HG03025 (cell line): ENCODE results near the gene HTT.
A peak's percentile ranks its signal among the peaks of the same experiment; 100 is the strongest.

Experiments
- ATAC-seq: cut with Tn5 transposase; IDR thresholded peaks from one replicate; pipeline ENCODE4 v1.9.1; 2021; ENCODE audit warnings: mild to moderate bottlenecking, moderate library complexity; ENCODE audit not compliant: unreplicated experiment, low FRiP score

The HTT gene

DNA sequence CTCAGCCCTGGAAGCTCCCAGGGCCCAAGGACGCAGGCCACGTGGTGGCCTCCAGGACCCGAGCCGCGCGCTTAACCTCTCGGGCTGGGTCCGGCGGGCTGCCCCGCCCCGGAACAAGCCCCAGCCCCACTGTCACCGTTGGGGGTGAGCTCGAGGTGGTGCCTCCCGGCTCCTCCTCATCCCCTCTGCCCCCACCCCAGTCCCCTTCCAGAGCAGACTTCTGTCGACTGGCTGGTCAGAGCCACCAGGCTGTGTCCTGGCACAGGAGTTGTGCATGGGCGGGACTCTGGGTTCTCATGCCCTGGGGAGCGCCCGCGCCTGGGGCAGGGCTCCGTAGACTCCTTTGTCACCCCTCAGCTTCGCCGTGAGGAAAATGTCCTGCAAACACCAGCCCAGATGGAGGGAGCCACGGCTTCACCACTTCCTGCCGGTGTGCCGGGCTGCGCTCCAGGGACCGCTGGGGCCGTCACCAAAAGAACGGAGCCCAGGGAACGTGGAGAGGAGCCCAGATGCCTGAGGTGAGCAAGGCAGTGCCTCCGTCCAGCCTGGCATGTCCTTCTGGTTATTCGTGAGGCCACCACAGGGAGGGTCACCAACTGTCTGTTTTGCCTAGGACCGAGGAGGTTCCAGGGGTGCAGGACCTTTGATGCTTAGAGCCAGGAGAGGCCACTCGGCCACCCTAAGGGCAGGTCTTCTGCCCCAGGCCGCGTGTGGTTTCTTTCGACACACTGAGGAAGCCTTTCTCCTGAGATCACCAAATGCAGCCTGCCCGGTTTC lies 211.3 kb downstream of the HTT start:
- peak; percentile 77 for ATAC-seq

DNA sequence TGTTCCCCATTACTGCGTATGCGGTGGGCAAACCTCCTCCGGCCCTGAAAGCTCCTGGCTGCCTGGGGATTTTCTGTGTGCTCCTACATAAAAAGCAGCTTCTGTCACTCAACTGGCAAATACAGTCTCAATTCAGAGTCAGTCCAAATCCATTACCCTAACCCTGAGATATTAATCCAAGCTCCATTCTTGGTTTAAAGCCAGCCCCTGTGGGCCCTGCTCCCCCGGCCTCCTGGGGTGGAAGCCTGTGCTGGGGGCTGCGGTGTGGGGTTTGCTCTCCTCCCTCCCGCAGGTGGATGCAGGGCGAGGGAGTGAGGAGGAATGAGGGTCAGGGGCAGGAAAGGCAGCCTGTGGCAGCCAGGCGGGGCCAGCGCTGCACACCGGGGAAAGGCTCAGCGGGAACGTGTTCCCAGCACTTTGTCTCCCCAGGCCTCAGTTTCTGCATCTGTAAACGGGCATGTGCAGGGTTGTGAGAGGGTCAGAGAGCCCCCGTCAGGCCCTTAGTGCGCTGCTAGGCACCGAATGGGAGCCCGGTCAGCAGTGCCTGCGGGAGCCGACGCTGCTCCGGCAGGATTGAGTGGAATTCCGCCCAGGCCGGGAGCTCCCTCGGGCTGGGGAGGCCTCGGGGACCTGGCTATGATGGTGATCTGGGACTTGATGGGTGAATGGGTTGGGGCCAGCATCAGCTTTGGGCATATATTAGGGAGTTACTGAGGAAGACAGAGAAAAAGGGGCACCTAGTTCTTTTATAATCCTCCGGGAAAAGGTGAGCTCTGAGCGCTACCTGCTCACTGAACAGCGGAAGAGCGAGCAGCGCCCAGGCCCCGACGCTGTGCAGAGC lies 212.1 kb downstream of the HTT start:
- no peak for ATAC-seq

DNA sequence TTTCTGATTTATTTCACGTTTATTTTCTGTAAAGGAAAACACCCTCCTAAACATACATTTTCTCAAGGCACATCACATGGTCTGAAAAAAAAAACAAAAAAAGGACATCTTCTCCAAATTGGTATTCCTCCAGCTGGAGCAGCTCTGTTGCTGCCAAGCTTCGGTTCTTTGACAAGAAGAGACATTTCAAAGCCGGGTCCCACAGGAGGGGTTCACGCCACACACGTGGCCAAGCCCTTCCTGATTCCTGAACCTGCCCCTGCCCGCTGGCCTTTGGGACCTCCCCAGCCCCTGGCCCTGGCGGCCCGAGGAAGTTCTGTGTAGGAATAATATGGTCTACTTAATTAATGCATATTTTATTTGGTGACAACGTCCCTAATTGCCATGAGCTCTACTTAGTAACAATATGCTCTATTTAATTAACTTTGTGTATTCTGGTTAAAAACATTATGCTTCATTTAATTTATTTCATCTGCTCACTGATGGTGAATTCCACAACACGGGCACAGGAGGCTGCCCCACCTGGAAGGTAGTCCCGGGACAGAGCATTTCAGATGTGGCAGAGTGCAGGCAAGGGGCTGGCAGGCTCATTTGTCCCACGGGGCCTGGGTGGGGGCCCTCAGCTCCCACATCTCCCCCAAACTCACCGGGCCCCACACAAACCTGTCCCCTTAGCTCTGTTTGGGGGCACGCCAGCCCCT lies 212.9 kb downstream of the HTT start:
- ATAC-seq = no peak

DNA sequence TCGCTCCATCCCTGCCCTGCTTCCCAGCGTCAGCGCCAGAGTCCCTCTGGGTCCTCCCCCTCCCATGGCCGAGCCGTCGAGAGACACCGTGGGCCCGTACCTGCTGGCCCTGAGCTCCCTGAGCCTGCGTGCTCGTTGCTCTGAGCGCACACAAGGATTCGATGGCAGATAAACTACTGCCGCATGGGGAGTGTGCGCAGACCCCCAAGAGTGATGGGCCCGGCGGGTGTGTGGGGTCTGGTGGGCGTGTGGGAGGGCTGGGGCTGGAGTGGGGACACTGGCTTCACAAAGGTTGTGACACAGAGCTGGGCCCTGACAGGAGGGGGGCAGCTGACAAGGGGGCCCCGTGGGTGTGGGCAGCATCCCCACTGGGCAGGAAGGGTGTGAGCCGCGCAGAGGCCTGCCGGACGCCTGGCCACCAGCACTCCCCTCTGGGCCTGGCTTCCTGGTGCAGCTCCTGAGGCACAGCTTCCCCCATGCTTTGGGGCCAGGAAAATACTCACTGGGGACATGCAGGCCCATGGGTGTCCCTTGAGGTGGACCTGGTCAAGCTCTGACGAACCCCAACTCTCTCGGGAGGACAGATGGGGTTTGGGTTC lies 213.6 kb downstream of the HTT start:
- ATAC-seq = no peak

DNA sequence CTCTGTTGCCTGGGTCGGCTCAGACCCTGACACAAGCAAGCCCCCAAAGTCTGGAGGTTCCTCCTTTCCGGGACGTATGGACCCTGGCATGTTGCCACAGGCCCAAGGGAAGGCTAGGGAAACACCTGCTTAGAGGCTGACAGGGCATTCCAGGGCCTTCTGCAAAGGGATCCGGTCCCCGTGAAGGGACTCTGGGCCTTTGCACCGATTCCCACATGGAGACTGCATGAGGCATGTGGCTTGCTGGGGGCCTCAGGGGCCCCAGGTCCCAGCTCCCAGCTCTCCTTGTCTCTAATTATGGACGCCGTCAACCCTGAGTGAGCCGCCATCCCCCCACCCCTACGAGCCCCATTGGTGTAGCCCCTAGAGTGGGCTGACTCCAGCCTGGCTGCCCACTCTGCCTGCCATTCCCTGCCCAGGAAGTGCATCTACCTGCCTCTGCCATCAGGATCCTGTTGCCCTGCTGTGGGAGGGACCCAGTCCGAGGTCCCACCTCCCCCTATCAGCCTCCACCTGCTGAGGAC lies 214.2 kb downstream of the HTT start:
- no peak for ATAC-seq

DNA sequence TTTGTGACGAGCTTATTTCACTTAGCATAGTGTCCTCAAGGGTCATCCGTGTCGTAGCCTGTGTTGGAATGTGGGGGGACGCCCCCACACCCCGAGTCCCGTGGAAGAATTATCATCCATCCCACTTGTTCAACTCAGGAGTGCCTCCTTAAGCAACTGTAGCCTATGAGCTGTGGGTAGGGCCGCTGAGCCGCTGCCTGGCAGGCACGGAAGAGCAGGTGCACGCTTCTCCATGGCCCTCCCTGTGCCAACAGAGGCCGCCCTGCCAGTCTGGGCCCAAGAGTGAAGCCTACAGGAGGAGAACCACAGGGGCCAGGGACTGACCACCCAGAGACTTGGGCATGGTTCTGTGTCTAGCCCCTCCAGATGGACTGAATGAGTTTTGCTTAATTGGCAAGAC lies 216.0 kb downstream of the HTT start:
- ATAC-seq = no peak

DNA sequence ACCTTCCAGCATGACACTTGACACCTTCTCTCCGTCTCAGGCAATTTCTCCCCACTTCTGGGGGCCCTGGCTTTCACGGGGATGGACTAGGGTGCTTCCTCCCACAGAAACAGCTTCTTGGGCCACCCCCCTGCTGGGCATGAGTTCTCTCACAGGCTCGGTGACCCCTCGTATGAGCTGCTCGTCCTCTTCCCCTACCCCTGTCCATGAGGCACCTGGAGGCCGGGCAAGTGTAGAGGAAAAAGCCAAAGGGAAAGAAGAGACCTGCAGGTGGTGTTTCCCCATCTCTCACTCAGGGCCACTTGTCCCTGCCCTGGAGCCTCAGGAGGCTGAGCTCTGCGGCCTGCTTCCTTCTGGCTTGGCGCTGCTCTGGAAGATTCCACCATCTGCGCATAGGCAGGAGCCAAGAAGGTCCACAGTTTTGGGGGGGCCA lies 216.4 kb downstream of the HTT start:
- no peak for ATAC-seq

DNA sequence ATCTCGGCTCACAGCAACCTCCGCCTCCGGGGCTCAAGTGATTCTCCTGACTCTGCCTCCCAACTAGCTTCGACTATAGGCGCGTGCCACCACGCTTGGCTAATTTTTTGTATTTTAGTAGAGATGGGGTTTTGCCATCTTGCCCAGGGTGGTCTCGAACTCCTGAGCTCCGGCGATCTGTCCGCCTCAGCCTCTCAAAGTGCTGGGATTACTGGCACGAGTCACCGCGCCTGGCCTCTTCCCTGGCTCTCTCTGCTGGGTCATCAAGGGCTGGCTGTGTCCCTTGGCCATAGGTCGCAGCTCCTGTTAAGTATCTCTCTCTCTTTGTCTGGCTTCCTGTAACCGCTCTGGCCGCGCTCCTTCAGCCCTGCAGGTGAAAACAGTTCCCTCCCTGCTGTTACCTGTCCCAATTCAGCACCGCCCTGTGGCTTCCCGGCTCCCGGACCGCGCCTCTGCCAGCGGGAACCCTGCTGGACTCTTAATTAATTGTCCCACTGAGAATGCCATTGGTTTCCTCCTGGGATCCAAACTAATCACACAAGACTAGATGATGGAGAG lies 217.0 kb downstream of the HTT start:
- no peak for ATAC-seq

DNA sequence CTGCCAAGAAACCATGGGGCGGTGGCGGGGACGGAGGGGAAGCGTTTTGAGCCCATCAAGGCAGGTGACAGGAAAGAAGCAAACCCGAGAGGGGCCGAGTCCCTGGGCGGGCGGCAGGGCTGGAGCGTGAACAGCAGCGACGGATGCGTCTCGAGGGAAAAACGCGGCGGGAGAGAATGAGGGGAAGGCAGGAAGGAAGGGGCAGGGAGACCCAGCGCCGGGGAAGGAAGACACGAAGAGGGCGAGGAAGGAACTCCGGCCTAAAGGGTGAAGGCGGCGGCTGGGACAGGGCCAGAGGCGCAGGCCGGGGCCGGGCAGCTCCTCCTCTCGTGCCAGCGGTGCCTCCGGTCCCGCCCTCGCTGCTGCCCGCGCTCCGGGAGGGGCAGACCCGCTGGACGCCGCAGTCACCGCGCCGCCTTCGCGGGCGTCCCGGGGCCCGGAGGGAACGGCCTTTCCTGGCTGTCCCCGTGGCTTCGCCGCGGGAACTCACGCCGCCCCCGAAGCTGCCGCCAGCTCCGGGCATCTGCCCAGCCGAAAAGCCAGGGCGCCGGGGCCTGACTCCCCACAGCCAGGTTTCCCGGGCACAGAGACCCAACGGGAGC lies 217.6 kb downstream of the HTT start:
- no peak for ATAC-seq

DNA sequence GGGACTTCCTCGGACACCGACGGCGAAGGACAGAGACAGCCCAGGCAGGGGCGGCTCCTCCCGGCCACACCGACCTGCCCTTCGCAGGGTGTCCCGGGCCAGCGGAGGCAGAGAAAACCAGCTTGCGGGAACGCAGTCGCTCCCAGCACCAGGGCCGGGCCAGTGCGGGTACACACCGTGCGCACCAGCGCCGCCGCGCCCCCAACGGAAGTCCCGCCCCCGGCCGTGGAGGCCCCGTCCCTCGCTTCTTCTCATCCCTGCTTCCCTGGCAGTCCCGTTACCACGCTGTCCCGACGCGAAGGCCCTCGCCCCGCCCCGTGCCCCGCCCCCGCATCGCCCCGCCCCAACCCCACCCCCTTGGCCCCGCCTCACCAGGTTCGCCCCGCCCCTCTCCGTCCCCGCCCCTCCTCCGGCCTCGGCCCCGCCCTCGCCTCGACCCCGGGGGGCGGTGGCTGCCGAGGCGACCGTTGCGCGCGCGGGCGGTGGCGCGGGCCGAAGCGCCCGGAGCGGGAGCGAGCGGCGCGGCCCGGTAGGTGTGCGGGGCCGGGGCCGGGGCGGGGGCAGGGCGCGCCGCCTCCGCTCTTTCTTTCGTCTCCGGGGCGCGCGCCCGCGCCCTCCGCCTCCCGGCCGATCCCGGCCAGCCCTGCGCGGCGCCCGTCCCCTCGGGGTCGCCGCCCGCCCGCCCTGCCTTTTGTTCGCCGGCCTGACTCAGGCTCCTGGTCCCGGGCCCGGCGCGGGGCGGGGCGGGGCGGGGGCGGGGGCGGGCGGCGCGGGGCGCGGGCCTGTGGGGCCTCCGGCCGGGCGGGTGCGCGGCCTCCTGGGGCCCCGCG lies 218.3 kb downstream of the HTT start, which contains the start of gene RGS12:
Gene RGS12 (plus strand): TSS at position 451 of the 830 bp plus-strand sequence. CDS start 23,150 bp downstream, outside the sequence.
- ATAC-seq = no peak
